Esophagus muscularis mucosa (tissue), 4 donors: ENCODE data around the gene ANKS1A. TPM values are rescaled to one million over a fixed set of nuclear protein-coding genes. Genes with fewer than 3 reads are reported as not detected.
"Not testable (repeated sequence)": the region's sequence is repeated elsewhere in the genome, so short reads cannot be mapped to it uniquely, and the experiment has no call there.

Experiments used
- DNase-seq: peaks from one replicate; pipeline ENCODE4 v3.0.0-alpha.2; 2017; ENCODE audit errors: extremely low spot score
- H3K27ac ChIP-seq, 4 donors: fragments of 200-600 bp; sonication (generic); replicated peaks in 1 of 4; 1 replicate in 3 of 4; 2 replicates in 1 of 4; pipeline ENCODE4 v1.5.1; 2016 to 2019; ENCODE audit warnings: mild to moderate bottlenecking in 1 of 4
- H3K27me3 ChIP-seq, 4 donors: fragments of 200-600 bp; sonication (generic); one replicate each; pipeline versions ENCODE4 v1.5.1 to v1.6.0; 2016 to 2019
- H3K36me3 ChIP-seq, 4 donors: fragments of 200-600 bp; sonication (generic); one replicate each; pipeline ENCODE4 v1.5.1; 2016 to 2019
- H3K4me1 ChIP-seq, 4 donors: fragments of 200-600 bp; sonication (generic); one replicate each; pipeline ENCODE4 v1.5.1; 2016 to 2019
- H3K4me3 ChIP-seq, 4 donors: fragments of 200-600 bp; sonication (generic); 1 replicate in 2 of 4; 2 replicates in 2 of 4; pipeline ENCODE4 v1.5.1; 2016 to 2019; ENCODE audit warnings: mild to moderate bottlenecking in 4 of 4, moderate library complexity in 1 of 4
- H3K9me3 ChIP-seq, 4 donors: fragments of 200-600 bp; sonication (generic); 1 replicate in 3 of 4; 2 replicates in 1 of 4; pipeline ENCODE4 v1.5.1; 2016 to 2019
- CTCF ChIP-seq, 3 experiments: fragments of 200-600 bp in 2 of 3; fragments of 450-650 bp in 1 of 3; sonication (generic) in 2 of 3; IDR thresholded peaks; one replicate each; pipeline ENCODE4 v1.5.1; 2017 to 2019; ENCODE audit warnings: antibody characterized with exemption in 3 of 3, mild to moderate bottlenecking in 2 of 3, moderate library complexity in 1 of 3
- EP300 ChIP-seq: sonication (generic); formaldehyde crosslinking; IDR thresholded peaks from one replicate; pipeline ENCODE4 v1.6.1; 2017; ENCODE audit warnings: antibody characterized with exemption
- POLR2A ChIP-seq: fragments of 450-650 bp; IDR thresholded peaks from one replicate; pipeline ENCODE4 v1.6.1; 2017; ENCODE audit warnings: antibody characterized with exemption, moderate library complexity, mild to moderate bottlenecking, low read depth
- POLR2AphosphoS5 ChIP-seq, 2 donors: sonication (generic); formaldehyde crosslinking; IDR thresholded peaks; one replicate each; pipeline ENCODE4 v1.6.1; 2017; ENCODE audit warnings: antibody characterized with exemption in 2 of 2
- WGBS: methylation state at CpG from one replicate; pipeline ENCODE4 v1.1.5; 2018; 5-methylcytosine and 5-hydroxymethylcytosine counted together
- intact Hi-C: fragments of 100-400 bp; cut with DNase I; formaldehyde crosslinking; loops from one replicate; pipeline ENCODE4 v1.15.1; 2023
- total RNA-seq, 4 donors: library from RNA; depleted of rRNA; stranded (reverse); fragments of >200 nt; gene quantifications; one replicate each; pipeline versions ENCODE4 v1.1.0 to v1.2.1, GENCODE V29; 2016

ANKS1A gene
- total RNA-seq, 4 donors from 2014 or later = 68.3 to 132 (median 98.7) TPM

GRCh38 chr6:34999962-35000361 is 110.9 kb downstream of the ANKS1A start:
- H3K9me3 ChIP-seq, H3K27me3 ChIP-seq, H3K4me3 ChIP-seq, DNase-seq, H3K27ac ChIP-seq, intact Hi-C loops, H3K4me1 ChIP-seq: not testable (repeated sequence)
- H3K36me3 ChIP-seq = peaks cover 5 to 53% (median 22%) of the 10 kb centered on the region in 4 donors
- 86% methylated on average over 4 of the region's 4 CpGs for WGBS

- WGBS = 91% methylated on average over 6 of the region's 6 CpGs
- H3K27me3 ChIP-seq, H3K4me1 ChIP-seq, H3K27ac ChIP-seq, H3K4me3 ChIP-seq, DNase-seq, intact Hi-C loops, H3K9me3 ChIP-seq: not testable (repeated sequence)
- H3K36me3 ChIP-seq = peaks cover 0 to 50% (median 16%) of the 10 kb centered on the region in 4 donors
Measured at GRCh38 chr6:35001349-35001748, 112.3 kb downstream of the ANKS1A start.

- WGBS = 89% methylated on average over 12 of the region's 12 CpGs
- peaks cover 0 to 37% (median 10%) of the 10 kb centered on the region in 4 donors for H3K36me3 ChIP-seq
- intact Hi-C loops = not testable (repeated sequence)
Measured at GRCh38 chr6:35003886-35004530, 115.0 kb downstream of the ANKS1A start.

GRCh38 chr6:35007016-35007415 is 118.0 kb downstream of the ANKS1A start:
- H3K27me3 ChIP-seq = no peaks in the 10 kb centered on the region
- TF ChIP-seq EP300 = no peak
- no peak for DNase-seq
- H3K27ac ChIP-seq = no peak overlapping the region
- no peaks in the 10 kb centered on the region for H3K9me3 ChIP-seq
- no peak overlapping the region for H3K4me3 ChIP-seq
- WGBS = 89% methylated on average over 2 of the region's 2 CpGs
- H3K4me1 ChIP-seq = peaks cover 0 to 14% (median 7%) of the 10 kb centered on the region in 4 donors
- intact Hi-C loops = no loop called here
- H3K36me3 ChIP-seq = peaks cover 0 to 31% (median 7%) of the 10 kb centered on the region in 4 donors

More at GRCh38 chr6:35003886-35004530, 115.0 kb downstream of the ANKS1A start:
- H3K4me1 ChIP-seq, H3K27ac ChIP-seq, H3K9me3 ChIP-seq, H3K27me3 ChIP-seq, DNase-seq, H3K4me3 ChIP-seq: not testable (repeated sequence)

GRCh38 chr6:35008858-35009257 is 119.8 kb downstream of the ANKS1A start:
- TF ChIP-seq POLR2AphosphoS5 (IDR thresholded peaks at IDR 0.05) = no peak
- no peak for TF ChIP-seq EP300
- TF ChIP-seq CTCF (IDR thresholded peaks at IDR 0.05) = no peak
- TF ChIP-seq POLR2A = no peak
- no peak for DNase-seq
- Histone ChIP-seq H3K36me3 (peaks cover 0 to 15% (median 1%) of the 10 kb centered on the region in 4 donors), H3K9me3 (no peaks in the 10 kb centered on the region), H3K27ac (no peak overlapping the region), H3K4me3 (no peak overlapping the region), H3K27me3 (no peaks in the 10 kb centered on the region), H3K4me1 (peaks cover 0 to 20% (median 12%) of the 10 kb centered on the region in 4 donors)
- intact Hi-C loops = no loop called here
- WGBS = 87% methylated on average over 7 of the region's 7 CpGs

GRCh38 chr6:35011096-35012041 is 122.3 kb downstream of the ANKS1A start:
- WGBS = 45% methylated on average over 4 of the region's 4 CpGs
- Histone ChIP-seq H3K27me3 (no peaks in the 10 kb centered on the region), H3K27ac (peak overlapping the region in 1 of 4 donors; percentile 2), H3K36me3 (peaks cover 0 to 1% (median 0%) of the 10 kb centered on the region in 4 donors), H3K4me1 (peaks cover 21 to 43% (median 35%) of the 10 kb centered on the region in 4 donors), H3K9me3 (no peaks in the 10 kb centered on the region), H3K4me3 (no peak overlapping the region)
- TF ChIP-seq EP300 (no peak), POLR2AphosphoS5 (IDR thresholded peaks at IDR 0.05) (no peak), CTCF (IDR thresholded peaks at IDR 0.05) (no peak), POLR2A (no peak)
- peak; percentile 84 for DNase-seq
- intact Hi-C loops = no loop called here
